ENCODE results near the gene MAML2. TPM values are rescaled to one million over a fixed set of nuclear protein-coding genes. Genes with fewer than 3 reads are reported as not detected.

Gene MAML2
- polyA plus RNA-seq, 1 of the 3 experiments (the other 2 are of a cell fraction) = 20.1 TPM

GRCh38 chr11:96054870-96055705 lies 287.9 kb downstream of the MAML2 start:
- Histone ChIP-seq H3K27ac (ENCODE audit: low read depth in 2 of 2, low read length in 1 of 2) (peak overlapping the region; percentile 84 to 86), H3K4me2 (peak overlapping the region; percentile 32), H3K27me3 (ENCODE audit: insufficient read depth) (no peaks in the 10 kb centered on the region), H3K9me2 (no peaks in the 10 kb centered on the region), H3K9me3 (no peaks in the 10 kb centered on the region), H4K20me1 (ENCODE audit: insufficient read depth) (no peaks in the 10 kb centered on the region), H2AFZ (ENCODE audit: low read depth) (no peak overlapping the region), H3K79me2 (ENCODE audit: insufficient read depth) (peaks cover 67% of the 10 kb centered on the region), H3F3A (replicated peaks; ENCODE audit: insufficient read depth) (peaks cover 35% of the 10 kb centered on the region), H3K9ac (peak overlapping the region; percentile 52; the same call in 1 of the 2 replicates), H3K4me1 (ENCODE audit: control insufficient read depth in 1 of 2, insufficient read depth in 2 of 2, low read depth in 1 of 2, low read length in 1 of 2) (peaks cover 7 to 58% of the 10 kb centered on the region in 2 experiments), H3K4me3 (ENCODE audit: low read depth in 2 of 2, low read length in 1 of 2) (no peak overlapping the region), H3K36me3 (replicated peaks in 1 of 2; ENCODE audit: control insufficient read depth in 1 of 2, insufficient read depth in 2 of 2, low read length in 1 of 2) (peaks cover 5 to 22% of the 10 kb centered on the region in 2 experiments)
- ChIA-PET CTCF (interaction anchor here (0.6 to 3.7 kb wide), 29 partner anchors 8 to 373 kb away, joined by 3 to 91 read pairs (median 4); partner anchors contain the start of genes CCDC82, JRKL and MAML2), POLR2A (no interaction called here)
- DNase-seq = peak; percentile 38
- 61% methylated on average over 2 of the region's 2 CpGs for WGBS (ENCODE audit: low lambda C conversion rate)
- TF ChIP-seq, protein P1, sequence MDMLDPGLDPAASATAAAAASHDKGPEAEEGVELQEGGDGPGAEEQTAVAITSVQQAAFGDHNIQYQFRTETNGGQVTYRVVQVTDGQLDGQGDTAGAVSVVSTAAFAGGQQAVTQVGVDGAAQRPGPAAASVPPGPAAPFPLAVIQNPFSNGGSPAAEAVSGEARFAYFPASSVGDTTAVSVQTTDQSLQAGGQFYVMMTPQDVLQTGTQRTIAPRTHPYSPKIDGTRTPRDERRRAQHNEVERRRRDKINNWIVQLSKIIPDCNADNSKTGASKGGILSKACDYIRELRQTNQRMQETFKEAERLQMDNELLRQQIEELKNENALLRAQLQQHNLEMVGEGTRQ (IDR thresholded peaks at IDR 0.05; ENCODE audit: borderline replicate concordance, low read depth, low read length) = no peak
- no peak for TF ChIP-seq REST (IDR thresholded peaks at IDR 0.05; ENCODE audit: low read depth, low read length)
- TF ChIP-seq NRF1 (IDR thresholded peaks at IDR 0.05; ENCODE audit: low read depth, low read length) = no peak
- TF ChIP-seq YY1 (IDR thresholded peaks at IDR 0.05; ENCODE audit: low read depth) = no peak
- 0 out of 2 replicates have a peak, but pooled peaks have one; percentile 6 for TF ChIP-seq RCOR1 (IDR thresholded peaks at IDR 0.05; ENCODE audit: low read length)
- TF ChIP-seq FOXM1 (IDR thresholded peaks at IDR 0.05; ENCODE audit: low read depth) = no peak
- TF ChIP-seq FOSL2 (IDR thresholded peaks at IDR 0.05; ENCODE audit: borderline replicate concordance, low read depth) = no peak
- no peak for TF ChIP-seq JUND (IDR thresholded peaks at IDR 0.05)
- TF ChIP-seq USF1 (IDR thresholded peaks at IDR 0.05; ENCODE audit: borderline replicate concordance, low read depth) = no peak
- no peak for TF ChIP-seq POLR2AphosphoS5 (IDR thresholded peaks at IDR 0.05; ENCODE audit: low read depth, low read length)
- TF ChIP-seq EZH2phosphoT487 (IDR thresholded peaks at IDR 0.05; ENCODE audit: borderline replicate concordance, low read depth) = no peak
- peak; percentile 2; the same call in 1 of the 2 replicates for TF ChIP-seq TCF12 (IDR thresholded peaks at IDR 0.05)
- TF ChIP-seq SMC3 (IDR thresholded peaks at IDR 0.05; ENCODE audit: low read depth, low read length) = peak; percentile 82
- TF ChIP-seq MEF2A (IDR thresholded peaks at IDR 0.05; ENCODE audit: borderline replicate concordance, low read depth) = no peak
- no peak for TF ChIP-seq GATA2 (CRISPR knock-in tag; IDR thresholded peaks at IDR 0.05)
- TF ChIP-seq, protein P2, sequence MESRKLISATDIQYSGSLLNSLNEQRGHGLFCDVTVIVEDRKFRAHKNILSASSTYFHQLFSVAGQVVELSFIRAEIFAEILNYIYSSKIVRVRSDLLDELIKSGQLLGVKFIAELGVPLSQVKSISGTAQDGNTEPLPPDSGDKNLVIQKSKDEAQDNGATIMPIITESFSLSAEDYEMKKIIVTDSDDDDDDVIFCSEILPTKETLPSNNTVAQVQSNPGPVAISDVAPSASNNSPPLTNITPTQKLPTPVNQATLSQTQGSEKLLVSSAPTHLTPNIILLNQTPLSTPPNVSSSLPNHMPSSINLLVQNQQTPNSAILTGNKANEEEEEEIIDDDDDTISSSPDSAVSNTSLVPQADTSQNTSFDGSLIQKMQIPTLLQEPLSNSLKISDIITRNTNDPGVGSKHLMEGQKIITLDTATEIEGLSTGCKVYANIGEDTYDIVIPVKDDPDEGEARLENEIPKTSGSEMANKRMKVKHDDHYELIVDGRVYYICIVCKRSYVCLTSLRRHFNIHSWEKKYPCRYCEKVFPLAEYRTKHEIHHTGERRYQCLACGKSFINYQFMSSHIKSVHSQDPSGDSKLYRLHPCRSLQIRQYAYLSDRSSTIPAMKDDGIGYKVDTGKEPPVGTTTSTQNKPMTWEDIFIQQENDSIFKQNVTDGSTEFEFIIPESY (IDR thresholded peaks at IDR 0.05; ENCODE audit: borderline replicate concordance, low read depth) = no peak
- TF ChIP-seq, protein P3, sequence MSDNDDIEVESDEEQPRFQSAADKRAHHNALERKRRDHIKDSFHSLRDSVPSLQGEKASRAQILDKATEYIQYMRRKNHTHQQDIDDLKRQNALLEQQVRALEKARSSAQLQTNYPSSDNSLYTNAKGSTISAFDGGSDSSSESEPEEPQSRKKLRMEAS (IDR thresholded peaks at IDR 0.05; ENCODE audit: low read depth) = no peak
- TF ChIP-seq, protein P4, sequence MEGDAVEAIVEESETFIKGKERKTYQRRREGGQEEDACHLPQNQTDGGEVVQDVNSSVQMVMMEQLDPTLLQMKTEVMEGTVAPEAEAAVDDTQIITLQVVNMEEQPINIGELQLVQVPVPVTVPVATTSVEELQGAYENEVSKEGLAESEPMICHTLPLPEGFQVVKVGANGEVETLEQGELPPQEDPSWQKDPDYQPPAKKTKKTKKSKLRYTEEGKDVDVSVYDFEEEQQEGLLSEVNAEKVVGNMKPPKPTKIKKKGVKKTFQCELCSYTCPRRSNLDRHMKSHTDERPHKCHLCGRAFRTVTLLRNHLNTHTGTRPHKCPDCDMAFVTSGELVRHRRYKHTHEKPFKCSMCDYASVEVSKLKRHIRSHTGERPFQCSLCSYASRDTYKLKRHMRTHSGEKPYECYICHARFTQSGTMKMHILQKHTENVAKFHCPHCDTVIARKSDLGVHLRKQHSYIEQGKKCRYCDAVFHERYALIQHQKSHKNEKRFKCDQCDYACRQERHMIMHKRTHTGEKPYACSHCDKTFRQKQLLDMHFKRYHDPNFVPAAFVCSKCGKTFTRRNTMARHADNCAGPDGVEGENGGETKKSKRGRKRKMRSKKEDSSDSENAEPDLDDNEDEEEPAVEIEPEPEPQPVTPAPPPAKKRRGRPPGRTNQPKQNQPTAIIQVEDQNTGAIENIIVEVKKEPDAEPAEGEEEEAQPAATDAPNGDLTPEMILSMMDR (IDR thresholded peaks at IDR 0.05) = peak; percentile 73
- TF ChIP-seq SIN3A (IDR thresholded peaks at IDR 0.05; ENCODE audit: borderline replicate concordance, low read depth, low read length) = no peak
- TF ChIP-seq, protein P5, sequence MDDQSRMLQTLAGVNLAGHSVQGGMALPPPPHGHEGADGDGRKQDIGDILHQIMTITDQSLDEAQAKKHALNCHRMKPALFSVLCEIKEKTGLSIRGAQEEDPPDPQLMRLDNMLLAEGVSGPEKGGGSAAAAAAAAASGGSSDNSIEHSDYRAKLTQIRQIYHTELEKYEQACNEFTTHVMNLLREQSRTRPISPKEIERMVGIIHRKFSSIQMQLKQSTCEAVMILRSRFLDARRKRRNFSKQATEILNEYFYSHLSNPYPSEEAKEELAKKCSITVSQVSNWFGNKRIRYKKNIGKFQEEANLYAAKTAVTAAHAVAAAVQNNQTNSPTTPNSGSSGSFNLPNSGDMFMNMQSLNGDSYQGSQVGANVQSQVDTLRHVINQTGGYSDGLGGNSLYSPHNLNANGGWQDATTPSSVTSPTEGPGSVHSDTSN (IDR thresholded peaks at IDR 0.05) = no peak

Measured in SK-N-SH (cell line).